Adrenal gland (tissue), 5 donors: ENCODE measurements around the gene GLRA2.

ENCODE experiments used
- CTCF ChIP-seq, 6 experiments: fragments of 450-650 bp in 4 of 6; fragments of 200-600 bp in 2 of 6; sonication (generic) in 1 of 6; IDR thresholded peaks; 1 replicate in 5 of 6; 2 replicates in 1 of 6; pipeline versions ENCODE4 v1.5.1 to v1.8.0; 2016 to 2021; ENCODE audit warnings: antibody characterized with exemption in 6 of 6, mild to moderate bottlenecking in 2 of 6, moderate library complexity in 1 of 6
- POLR2A ChIP-seq, 2 donors: fragments of 450-650 bp; IDR thresholded peaks; one replicate each; pipeline ENCODE4 v1.6.1; 2017; ENCODE audit warnings: antibody characterized with exemption in 2 of 2, mild to moderate bottlenecking in 2 of 2, moderate library complexity in 1 of 2
- donor health status: DM: no; HTN: no; CAD: no.

DNA sequence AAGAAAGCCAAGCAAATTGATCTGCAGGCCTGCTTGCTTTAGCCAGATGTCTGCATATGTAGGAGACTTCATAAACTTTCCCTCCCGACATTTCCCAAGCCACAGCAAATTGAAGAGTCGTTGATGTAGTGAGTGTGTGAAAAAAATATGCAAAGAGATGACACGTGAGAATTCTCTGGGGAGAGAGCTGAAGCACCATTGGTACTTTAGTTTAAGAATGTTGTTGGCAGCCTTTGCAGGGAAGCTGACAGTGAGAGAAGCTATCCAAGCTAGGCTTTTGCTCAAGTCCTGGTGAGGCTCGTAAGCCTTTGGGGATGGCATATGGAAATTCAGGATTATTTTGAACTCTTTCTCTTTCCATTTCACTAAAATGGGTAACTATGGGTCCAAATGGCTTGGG lies 87.5 kb downstream of the GLRA2 start:
- TF ChIP-seq CTCF (IDR thresholded peaks at IDR 0.05), result no peak
- TF ChIP-seq POLR2A (IDR thresholded peaks at IDR 0.05), result no peak
